GM21515 (cell line): ENCODE data around the gene PIN1.
"Not testable (repeated sequence)": the region's sequence is repeated elsewhere in the genome, so short reads cannot be mapped to it uniquely, and the experiment has no call there.

ENCODE experiments used
- ATAC-seq: cut with Tn5 transposase; IDR thresholded peaks from one replicate; pipeline ENCODE4 v1.9.1; 2021; ENCODE audit not compliant: unreplicated experiment

Gene PIN1

GRCh38 chr19:9834726-9835506 is at the start of gene PIN1:
Gene PIN1, plus strand, starts transcription at chr19:9835318. Its CDS starts 27 bp downstream, at chr19:9835345.
- ATAC-seq: peak; percentile 89

- peak; percentile 61 for ATAC-seq
Measured at GRCh38 chr19:9785367-9786331, 49.5 kb upstream of the PIN1 start.

GRCh38 chr19:9786342-9786741 is 48.8 kb upstream of the PIN1 start:
- ATAC-seq: no peak

- ATAC-seq: no peak
Measured at GRCh38 chr19:9786819-9787218, 48.3 kb upstream of the PIN1 start.

- ATAC-seq: not testable (repeated sequence)
Measured at GRCh38 chr19:9788604-9789003, 46.5 kb upstream of the PIN1 start.

- ATAC-seq: no peak
Measured at GRCh38 chr19:9789066-9789465, 46.1 kb upstream of the PIN1 start.

- ATAC-seq: not testable (repeated sequence)
Measured at GRCh38 chr19:9789579-9789978, 45.5 kb upstream of the PIN1 start.

GRCh38 chr19:9791073-9791367 is 44.1 kb upstream of the PIN1 start:
- ATAC-seq: not testable (repeated sequence)

GRCh38 chr19:9791552-9792205 is 43.4 kb upstream of the PIN1 start:
- ATAC-seq: peak; percentile 39

- peak; percentile 38 for ATAC-seq
Measured at GRCh38 chr19:9792206-9793070, 42.7 kb upstream of the PIN1 start.

- ATAC-seq: peak; percentile 14
Measured at GRCh38 chr19:9793071-9793591, 42.0 kb upstream of the PIN1 start.

GRCh38 chr19:9796113-9796773 is 38.9 kb upstream of the PIN1 start:
- no peak for ATAC-seq

GRCh38 chr19:9797871-9798270 is 37.2 kb upstream of the PIN1 start:
- no peak for ATAC-seq

- ATAC-seq: no peak
Measured at GRCh38 chr19:9799162-9799561, 36.0 kb upstream of the PIN1 start.

- ATAC-seq: no peak
Measured at GRCh38 chr19:9801976-9802375, 33.1 kb upstream of the PIN1 start.

- ATAC-seq: no peak
Measured at GRCh38 chr19:9806803-9807202, 28.3 kb upstream of the PIN1 start.

- ATAC-seq: no peak
Measured at GRCh38 chr19:9808855-9809824, 26.0 kb upstream of the PIN1 start.

GRCh38 chr19:9811139-9811538 is 24.0 kb upstream of the PIN1 start:
- ATAC-seq: no peak
